Uterus (tissue), 4 donors: Measurements from ENCODE around the gene PALD1. TPM values are rescaled to one million over a fixed set of nuclear protein-coding genes. Genes with fewer than 3 reads are reported as not detected.

ENCODE experiments used
- DNase-seq, 2 donors: peaks; one replicate each; pipeline ENCODE4 v3.0.0-alpha.2; 2019 to 2020
- H3K27ac ChIP-seq, 2 donors: fragments of 200-600 bp; sonication (generic); 1 replicate in 1 of 2; 2 replicates in 1 of 2; pipeline ENCODE4 v1.5.1; 2016 to 2018
- H3K27me3 ChIP-seq, 2 donors: fragments of 200-600 bp; sonication (generic); one replicate each; pipeline ENCODE4 v1.5.1; 2018 to 2019; ENCODE audit warnings: control low read depth in 1 of 2
- H3K36me3 ChIP-seq, 2 donors: fragments of 200-600 bp; sonication (generic); one replicate each; pipeline ENCODE4 v1.5.1; 2019; ENCODE audit warnings: control low read depth in 1 of 2
- H3K4me1 ChIP-seq, 2 donors: fragments of 200-600 bp; sonication (generic); one replicate each; pipeline ENCODE4 v1.5.1; 2018 to 2019; ENCODE audit warnings: control low read depth in 1 of 2
- H3K4me3 ChIP-seq, 2 donors: fragments of 200-600 bp; sonication (generic); 1 replicate in 1 of 2; 2 replicates in 1 of 2; pipeline ENCODE4 v1.5.1; 2018 to 2019; ENCODE audit warnings: mild to moderate bottlenecking in 1 of 2
- H3K9me3 ChIP-seq, 2 donors: fragments of 200-600 bp; sonication (generic); one replicate each; pipeline ENCODE4 v1.5.1; 2019; ENCODE audit warnings: control low read depth in 1 of 2
- POLR2A ChIP-seq, 2 donors: fragments of 450-650 bp; IDR thresholded peaks; one replicate each; pipeline ENCODE4 v1.6.1; 2016; ENCODE audit warnings: antibody characterized with exemption in 2 of 2, mild to moderate bottlenecking in 1 of 2, moderate library complexity in 1 of 2
- intact Hi-C: fragments of 100-400 bp; cut with DNase I; formaldehyde crosslinking; loops from one replicate; pipeline ENCODE4 v1.15.1; 2023; ENCODE audit warnings: low total_unique reads
- total RNA-seq, 4 donors: library from RNA; depleted of rRNA in 3 of 4; stranded (reverse); fragments of >200 nt in 3 of 4; gene quantifications; one replicate each; pipeline versions ENCODE4 v1.1.0 to v1.2.4, GENCODE V29; 2014 to 2023
- TF ChIP-seq, protein P1 (sequence below), 4 experiments: fragments of 200-600 bp in 2 of 4; fragments of 450-650 bp in 2 of 4; sonication (generic) in 2 of 4; IDR thresholded peaks; one replicate each; pipeline ENCODE4 v1.5.1; 2016 to 2019; ENCODE audit warnings: antibody characterized with exemption in 4 of 4, mild to moderate bottlenecking in 2 of 4, moderate library complexity in 1 of 4
- donor health status: DM: yes; HTN: yes; CAD: no.

The PALD1 gene
- total RNA-seq, 4 donors from 2014 or later: 1.8 to 21.6 (median 10.3) TPM

DNA sequence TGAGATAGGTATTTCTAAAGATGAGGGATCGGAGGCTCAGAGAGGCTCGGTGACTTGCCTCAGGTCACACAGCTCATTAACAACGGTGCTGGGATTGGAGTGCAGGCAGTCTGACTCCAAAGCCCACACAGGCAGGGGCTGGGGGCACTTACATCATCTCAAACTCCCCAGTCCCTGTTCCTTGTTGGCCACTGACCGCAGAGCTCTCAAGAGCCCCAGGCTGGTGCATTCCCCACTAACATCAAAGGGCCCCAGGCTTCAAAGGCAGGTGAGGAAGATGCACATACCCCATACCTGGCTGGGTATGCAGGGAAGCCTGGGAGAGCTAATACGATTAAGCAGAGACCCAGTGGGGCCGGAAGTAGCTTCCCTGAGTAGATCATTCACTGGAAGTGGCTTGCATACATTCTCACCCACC lies 23.3 kb upstream of the PALD1 start:
- intact Hi-C loops: no loop called here
- Histone ChIP-seq H3K27ac (no peak overlapping the region), H3K4me1 (no peaks in the 10 kb centered on the region), H3K27me3 (no peaks in the 10 kb centered on the region), H3K4me3 (no peak overlapping the region), H3K36me3 (no peaks in the 10 kb centered on the region), H3K9me3 (no peaks in the 10 kb centered on the region)
- DNase-seq: no peak
- TF ChIP-seq, protein P1, sequence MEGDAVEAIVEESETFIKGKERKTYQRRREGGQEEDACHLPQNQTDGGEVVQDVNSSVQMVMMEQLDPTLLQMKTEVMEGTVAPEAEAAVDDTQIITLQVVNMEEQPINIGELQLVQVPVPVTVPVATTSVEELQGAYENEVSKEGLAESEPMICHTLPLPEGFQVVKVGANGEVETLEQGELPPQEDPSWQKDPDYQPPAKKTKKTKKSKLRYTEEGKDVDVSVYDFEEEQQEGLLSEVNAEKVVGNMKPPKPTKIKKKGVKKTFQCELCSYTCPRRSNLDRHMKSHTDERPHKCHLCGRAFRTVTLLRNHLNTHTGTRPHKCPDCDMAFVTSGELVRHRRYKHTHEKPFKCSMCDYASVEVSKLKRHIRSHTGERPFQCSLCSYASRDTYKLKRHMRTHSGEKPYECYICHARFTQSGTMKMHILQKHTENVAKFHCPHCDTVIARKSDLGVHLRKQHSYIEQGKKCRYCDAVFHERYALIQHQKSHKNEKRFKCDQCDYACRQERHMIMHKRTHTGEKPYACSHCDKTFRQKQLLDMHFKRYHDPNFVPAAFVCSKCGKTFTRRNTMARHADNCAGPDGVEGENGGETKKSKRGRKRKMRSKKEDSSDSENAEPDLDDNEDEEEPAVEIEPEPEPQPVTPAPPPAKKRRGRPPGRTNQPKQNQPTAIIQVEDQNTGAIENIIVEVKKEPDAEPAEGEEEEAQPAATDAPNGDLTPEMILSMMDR (IDR thresholded peaks at IDR 0.05): no peak
- TF ChIP-seq POLR2A (IDR thresholded peaks at IDR 0.05): no peak

DNA sequence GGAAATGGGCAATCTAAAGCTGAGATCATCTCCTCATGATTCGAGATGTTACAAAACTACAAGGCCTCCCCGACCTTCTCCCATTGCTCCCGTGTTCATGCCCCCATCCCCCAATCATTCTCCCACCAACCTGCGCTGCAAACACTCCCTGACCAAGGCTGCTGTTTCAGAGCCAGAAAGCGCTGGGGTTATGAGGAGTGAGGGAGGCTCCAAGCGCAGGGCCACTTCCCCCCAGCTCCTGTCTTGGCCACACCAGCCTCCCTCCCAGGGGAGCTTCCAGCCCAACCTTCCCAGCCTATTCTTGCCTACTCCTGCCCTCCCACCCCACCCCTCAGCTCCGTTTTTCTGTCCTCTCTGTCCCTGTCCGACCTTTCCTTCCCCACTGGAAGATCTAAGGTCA lies 22.4 kb upstream of the PALD1 start:
- Histone ChIP-seq H3K4me3 (no peak overlapping the region), H3K4me1 (no peaks in the 10 kb centered on the region), H3K27ac (no peak overlapping the region), H3K9me3 (no peaks in the 10 kb centered on the region), H3K27me3 (no peaks in the 10 kb centered on the region), H3K36me3 (no peaks in the 10 kb centered on the region)
- DNase-seq: no peak
- TF ChIP-seq POLR2A (IDR thresholded peaks at IDR 0.05): no peak
- TF ChIP-seq, protein P1 (IDR thresholded peaks at IDR 0.05): no peak
- intact Hi-C loops: no loop called here

DNA sequence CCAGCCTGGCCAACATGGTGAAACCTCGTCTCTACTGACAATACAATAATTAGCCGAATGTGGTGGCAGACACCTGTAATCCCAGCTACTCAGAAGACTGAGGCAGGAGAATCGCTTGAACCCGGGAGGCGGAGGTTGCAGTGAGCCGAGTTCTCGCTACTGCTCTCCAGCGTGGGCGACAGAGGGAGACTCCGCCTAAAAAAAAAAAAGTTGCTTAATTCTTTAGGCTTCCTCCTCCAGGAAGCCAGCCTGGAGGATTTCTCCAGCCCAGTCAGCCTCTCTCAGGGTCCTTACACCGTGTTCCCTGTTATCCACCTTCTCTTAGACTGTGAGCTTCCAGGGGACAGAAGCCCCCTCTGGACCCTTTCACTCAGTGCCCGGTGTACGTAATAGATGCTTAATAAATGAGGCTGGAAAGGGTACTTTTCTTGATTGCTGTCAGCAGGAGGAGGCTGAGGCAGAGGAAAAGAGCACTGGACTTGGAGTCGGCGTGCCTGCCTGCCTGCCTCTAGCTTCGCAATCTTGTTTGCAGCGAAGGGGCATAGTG lies 20.7 kb upstream of the PALD1 start:
- Histone ChIP-seq H3K4me1 (no peaks in the 10 kb centered on the region), H3K27ac (peak overlapping the region in 1 of 2 donors; percentile 62), H3K27me3 (no peaks in the 10 kb centered on the region), H3K4me3 (peak overlapping the region in 1 of 2 donors; percentile 32), H3K9me3 (no peaks in the 10 kb centered on the region), H3K36me3 (no peaks in the 10 kb centered on the region)
- no peak for DNase-seq
- intact Hi-C loops: no loop called here
- TF ChIP-seq, protein P1 (IDR thresholded peaks at IDR 0.05): no peak
- TF ChIP-seq POLR2A (IDR thresholded peaks at IDR 0.05): no peak

DNA sequence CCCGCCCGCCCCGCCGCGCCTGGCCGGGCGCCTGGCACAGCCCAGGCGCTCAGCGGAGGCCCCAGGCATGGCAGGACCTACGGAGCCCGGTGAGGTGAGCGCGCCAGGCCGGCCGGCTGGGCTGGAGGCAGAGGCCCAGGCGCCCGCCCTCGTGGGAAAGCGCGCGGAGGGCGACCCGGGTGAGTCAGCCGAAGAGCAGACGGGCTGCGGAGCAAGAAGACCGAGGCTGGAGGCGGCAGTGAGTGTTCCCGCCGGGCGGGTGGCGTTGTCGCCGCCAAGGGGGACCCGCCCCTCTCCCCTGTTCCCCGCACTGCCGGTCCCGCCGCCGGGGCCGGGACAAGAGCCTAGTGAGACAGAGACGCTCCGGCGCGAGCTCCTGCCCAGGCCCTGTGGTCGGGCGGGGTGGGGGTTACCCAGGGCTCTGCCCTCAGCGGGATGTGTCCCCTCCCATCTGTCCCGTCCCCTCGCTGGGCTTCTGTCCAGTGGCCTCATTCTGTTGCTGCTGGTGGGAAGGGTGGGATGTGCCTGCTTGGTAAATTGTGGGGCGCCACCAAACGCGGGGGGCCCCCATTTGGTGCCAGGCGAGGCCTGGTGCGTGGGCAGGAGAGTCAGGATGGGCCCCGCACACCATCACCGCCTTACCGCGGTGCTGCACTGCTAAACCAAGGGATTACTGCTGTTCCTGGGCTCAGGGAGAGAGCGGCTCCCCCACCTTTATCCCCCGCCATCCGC lies 20.1 kb upstream of the PALD1 start:
- TF ChIP-seq, protein P1 (IDR thresholded peaks at IDR 0.05): peak in 2 of 4 experiments; percentile 34 to 41
- peak in 1 of 2 donors; percentile 36 for TF ChIP-seq POLR2A (IDR thresholded peaks at IDR 0.05)

DNA sequence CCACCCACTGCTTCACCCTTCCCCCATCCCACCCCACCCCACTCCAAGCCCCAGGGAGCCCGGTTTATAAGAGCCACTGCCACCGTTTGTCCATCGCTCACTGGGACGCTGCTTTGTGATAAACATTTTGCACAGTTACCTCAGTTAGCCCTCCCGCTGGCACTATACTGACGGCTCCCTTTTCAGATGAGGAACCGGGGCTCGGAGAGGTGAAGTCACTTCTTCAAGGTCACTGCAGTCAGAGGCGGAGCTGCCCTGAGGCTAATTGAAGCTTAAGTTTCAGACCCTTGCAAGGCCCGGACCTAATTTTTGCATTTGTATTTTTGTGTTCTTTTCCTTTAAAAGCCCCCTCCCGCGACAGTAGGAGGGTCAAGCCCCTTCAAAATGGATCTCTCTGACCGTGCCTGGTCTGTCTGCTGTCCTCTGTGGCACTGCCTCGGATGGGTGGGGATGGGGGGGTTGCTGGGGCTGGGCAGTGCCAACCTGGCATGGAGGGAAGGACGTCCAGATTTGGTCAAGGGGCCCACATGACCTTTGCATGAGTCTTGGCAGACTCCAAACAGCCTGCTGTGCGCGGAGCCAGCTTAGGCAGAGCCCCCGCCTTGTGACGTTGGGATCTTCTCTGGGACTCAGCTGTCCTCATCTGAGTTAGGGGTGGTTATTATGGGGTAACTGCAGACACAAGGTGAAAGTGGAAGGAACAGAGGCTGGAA lies 19.4 kb upstream of the PALD1 start:
- Histone ChIP-seq H3K4me3 (no peak overlapping the region), H3K27me3 (no peaks in the 10 kb centered on the region), H3K9me3 (no peaks in the 10 kb centered on the region), H3K4me1 (no peaks in the 10 kb centered on the region), H3K36me3 (no peaks in the 10 kb centered on the region), H3K27ac (peak overlapping the region; percentile 22 to 62)
- TF ChIP-seq POLR2A (IDR thresholded peaks at IDR 0.05): no peak
- TF ChIP-seq, protein P1 (IDR thresholded peaks at IDR 0.05): no peak
- intact Hi-C loops: no loop called here
- DNase-seq: no peak

More for the DNA sequence above, 20.1 kb upstream of the PALD1 start:
- no peaks in the 10 kb centered on the region for H3K27me3 ChIP-seq
- intact Hi-C loops: no loop called here
- H3K9me3 ChIP-seq: no peaks in the 10 kb centered on the region
- H3K4me1 ChIP-seq: no peaks in the 10 kb centered on the region
- peak; percentile 71 to 78 for DNase-seq
- H3K4me3 ChIP-seq: peak overlapping the region; percentile 13 to 32
- peak overlapping the region; percentile 22 to 62 for H3K27ac ChIP-seq
- no peaks in the 10 kb centered on the region for H3K36me3 ChIP-seq
